IMR-90 (cell line): Measurements from ENCODE around the gene DOK3. TPM values are rescaled to one million over a fixed set of nuclear protein-coding genes. Genes with fewer than 3 reads are reported as not detected.

Experiments
- ATAC-seq: fragments of 200-7000 bp; cut with Tn5 transposase; 2 replicates; pipeline ENCODE4 v1.9.1; 2020; ENCODE audit warnings: low read depth, mild to moderate bottlenecking, moderate library complexity
- BruUV-seq: library from RNA; stranded (reverse); fragments of 400-500 nt; replicated peaks from 2 replicates; lab custom pipeline; 2021; lab: Mats Ljungman, UMichigan
- CTCF ChIA-PET: fragments of 300-600 bp; formaldehyde crosslinking; extraction: SDS; loops from one replicate; lab custom pipeline; 2021; ENCODE audit warnings: antibody characterized with exemption; lab: Yijun Ruan, JAX
- POLR2A ChIA-PET: fragments of 300-600 bp; sonication (Branson Sonifier 250); formaldehyde crosslinking; loops from one replicate; lab custom pipeline; 2022; ENCODE audit warnings: antibody characterized with exemption; ENCODE audit not compliant: unreplicated experiment; lab: Charles Lee
- DNase-seq: peaks from one replicate; pipeline ENCODE4 v3.0.0; 2013
- H2AFZ ChIP-seq: replicated peaks from 2 replicates; pipeline ENCODE3; 2013; ENCODE audit warnings: low read length, mild to moderate bottlenecking; ENCODE audit not compliant: poor library complexity
- H2AK5ac ChIP-seq: 2 replicates; pipeline ENCODE4 v1.6.1; 2013; ENCODE audit warnings: low read depth, low read length, inconsistent platforms
- H2AK9ac ChIP-seq: replicated peaks from 2 replicates; pipeline ENCODE3; 2013; ENCODE audit warnings: mild to moderate bottlenecking, low read depth, low read length, moderate library complexity; ENCODE audit not compliant: poor library complexity
- H2BK120ac ChIP-seq: 2 replicates; pipeline ENCODE4 v1.6.1; 2013; ENCODE audit warnings: low read depth, low read length, inconsistent platforms
- H2BK15ac ChIP-seq: 3 replicates; pipeline ENCODE4 v1.6.1; 2013; ENCODE audit warnings: low read depth, low read length, inconsistent platforms
- H2BK20ac ChIP-seq: 2 replicates; pipeline ENCODE4 v1.6.1; 2013; ENCODE audit warnings: low read depth, mild to moderate bottlenecking, inconsistent platforms, low read length, moderate library complexity
- H2BK5ac ChIP-seq: 2 replicates; pipeline ENCODE4 v1.6.1; 2013; ENCODE audit warnings: mild to moderate bottlenecking, low read depth, low read length, inconsistent platforms; ENCODE audit not compliant: poor library complexity, severe bottlenecking
- H3K14ac ChIP-seq: replicated peaks from 2 replicates; pipeline ENCODE4 v1.6.1; 2013; ENCODE audit warnings: low read depth, low read length, inconsistent platforms
- H3K18ac ChIP-seq: 2 replicates; pipeline ENCODE4 v1.6.1; 2013; ENCODE audit warnings: low read depth, low read length, control low read depth
- H3K23ac ChIP-seq: 2 replicates; pipeline ENCODE4 v1.6.1; 2013; ENCODE audit warnings: low read depth, low read length, inconsistent platforms
- H3K27ac ChIP-seq: 2 replicates; pipeline ENCODE4 v1.5.1; 2013; ENCODE audit warnings: mild to moderate bottlenecking, control low read depth, low read length; ENCODE audit not compliant: insufficient read depth
- H3K27me3 ChIP-seq: 2 replicates; pipeline ENCODE4 v1.6.1; 2013; ENCODE audit warnings: low read length; ENCODE audit not compliant: control insufficient read depth, insufficient read depth
- H3K36me3 ChIP-seq: 2 replicates; pipeline ENCODE4 v1.6.1; 2013; ENCODE audit warnings: low read length, mixed read lengths; ENCODE audit not compliant: control insufficient read depth, insufficient read depth
- H3K4ac ChIP-seq: 2 replicates; pipeline ENCODE4 v1.6.1; 2013; ENCODE audit warnings: low read depth, low read length, inconsistent platforms
- H3K4me1 ChIP-seq: 2 replicates; pipeline ENCODE4 v1.6.1; 2013; ENCODE audit warnings: low read length, mixed read lengths; ENCODE audit not compliant: control insufficient read depth, insufficient read depth
- H3K4me2 ChIP-seq: 2 replicates; pipeline ENCODE4 v1.6.1; 2013; ENCODE audit warnings: low read depth, mild to moderate bottlenecking, control low read depth, low read length, moderate library complexity
- H3K4me3 ChIP-seq: 2 replicates; pipeline ENCODE4 v1.5.1; 2013; ENCODE audit warnings: low read depth, mild to moderate bottlenecking, control low read depth, low read length, moderate library complexity; ENCODE audit not compliant: insufficient read depth
- H3K56ac ChIP-seq: 2 replicates; pipeline ENCODE4 v1.6.1; 2013; ENCODE audit warnings: low read length, inconsistent platforms; ENCODE audit not compliant: insufficient read depth; ENCODE audit errors: extremely low read depth
- H3K79me1 ChIP-seq, 2 experiments: 2 replicates each; pipeline ENCODE4 v1.6.1; 2013; ENCODE audit warnings: low read length in 2 of 2, inconsistent platforms in 1 of 2, low read depth in 1 of 2
- H3K9ac ChIP-seq: 2 replicates; pipeline ENCODE4 v1.6.1; 2013; ENCODE audit warnings: low read depth, low read length, control low read depth
- H3K9me1 ChIP-seq: 2 replicates; pipeline ENCODE4 v1.6.1; 2013; ENCODE audit warnings: low read length, inconsistent platforms; ENCODE audit not compliant: insufficient read depth
- H3K9me3 ChIP-seq: 2 replicates; pipeline ENCODE4 v1.6.1; 2013; ENCODE audit warnings: low read length; ENCODE audit not compliant: control insufficient read depth, insufficient read depth
- H4K20me1 ChIP-seq: 2 replicates; pipeline ENCODE4 v1.6.1; 2013; ENCODE audit warnings: low read length, inconsistent platforms; ENCODE audit not compliant: insufficient read depth
- H4K5ac ChIP-seq: 2 replicates; pipeline ENCODE4 v1.6.1; 2013; ENCODE audit warnings: mild to moderate bottlenecking, low read depth, low read length, control low read depth
- H4K8ac ChIP-seq, 2 experiments: 2 replicates each; pipeline ENCODE4 v1.6.1; 2013; ENCODE audit warnings: low read depth in 2 of 2, low read length in 2 of 2, control low read depth in 1 of 2, inconsistent platforms in 1 of 2
- H4K91ac ChIP-seq: 2 replicates; pipeline ENCODE4 v1.6.1; 2013; ENCODE audit warnings: low read depth, low read length, inconsistent platforms; ENCODE audit not compliant: insufficient read depth
- BHLHE40 ChIP-seq: fragments of 150-350 bp; IDR thresholded peaks from 2 replicates; pipeline ENCODE4 v1.6.1; 2016; ENCODE audit warnings: mild to moderate bottlenecking, low read depth, low read length
- CEBPB ChIP-seq: IDR thresholded peaks from 2 replicates; pipeline ENCODE4 v1.6.1; 2012; ENCODE audit warnings: low read depth, low read length, improper control_type of control experiment
- CHD1 ChIP-seq: IDR thresholded peaks from 2 replicates; pipeline ENCODE4 v1.6.1; 2012; ENCODE audit warnings: low read depth, low read length, improper control_type of control experiment
- CTCF ChIP-seq: conservative IDR thresholded peaks from 2 replicates; pipeline ENCODE4 v1.5.1; 2012; ENCODE audit warnings: mild to moderate bottlenecking, low read depth, low read length, improper control_type of control experiment
- FOS ChIP-seq: fragments of 150-350 bp; IDR thresholded peaks from 2 replicates; pipeline ENCODE4 v1.6.1; 2016; ENCODE audit warnings: low read depth, low read length
- MAFK ChIP-seq: IDR thresholded peaks from 2 replicates; pipeline ENCODE4 v1.6.1; 2012; ENCODE audit warnings: low read depth, low read length, improper control_type of control experiment
- MAZ ChIP-seq: IDR thresholded peaks from 2 replicates; pipeline ENCODE4 v1.6.1; 2012; ENCODE audit warnings: low read depth, mild to moderate bottlenecking, low read length, improper control_type of control experiment, moderate library complexity, borderline replicate concordance
- MXI1 ChIP-seq: IDR thresholded peaks from 2 replicates; pipeline ENCODE4 v1.6.1; 2012; ENCODE audit warnings: low read depth, mild to moderate bottlenecking, low read length, moderate library complexity, borderline replicate concordance
- POLR2A ChIP-seq: IDR thresholded peaks from 2 replicates; pipeline ENCODE4 v1.6.1; 2012; ENCODE audit warnings: mild to moderate bottlenecking, low read depth, low read length
- RFX5 ChIP-seq: IDR thresholded peaks from 2 replicates; pipeline ENCODE4 v1.8.0; 2012; ENCODE audit warnings: low read depth, mild to moderate bottlenecking, low read length, moderate library complexity
- SMC3 ChIP-seq: fragments of 150-350 bp; IDR thresholded peaks from 2 replicates; pipeline ENCODE4 v1.6.1; 2016; ENCODE audit warnings: low read depth, mild to moderate bottlenecking, antibody characterized with exemption, low read length, moderate library complexity
- WGBS, 2 experiments: methylation state at CpG; one replicate each; pipeline versions ENCODE4 v1.1.5 to v1.1.7; 2013; ENCODE audit warnings: missing lambda C conversion rate in 2 of 2; ENCODE audit not compliant: insufficient read length in 1 of 2; ENCODE audit errors: extremely low coverage in 2 of 2; 5-methylcytosine and 5-hydroxymethylcytosine counted together
- dilution Hi-C: fragments of 300-500 bp; cut with HindIII; formaldehyde crosslinking; loops from one replicate; pipeline ENCODE4 v1.14.3; 2018; ENCODE audit warnings: low sequenced_read_pairs; ENCODE audit not compliant: unreplicated experiment
- in situ Hi-C: fragments of 300-500 bp; cut with MboI; formaldehyde crosslinking; loops from 3 replicates; pipeline ENCODE4 v1.14.3; 2019; ENCODE audit warnings: low sequenced_read_pairs, inconsistent platforms, mixed read lengths
- intact Hi-C: fragments of 100-400 bp; cut with micrococcal nuclease; formaldehyde crosslinking; loops from 2 replicates; pipeline ENCODE4 v1.10.0; 2022
- polyA plus RNA-seq, 3 experiments: library from polyadenylated mRNA; depleted of rRNA; stranded (reverse); fragments of >200 nt; gene quantifications; 2 replicates each; pipeline ENCODE4 v1.2.3, GENCODE V29; 2012; ENCODE audit warnings: low replicate concordance in 1 of 3
- total RNA-seq: library from RNA; depleted of rRNA; stranded (reverse); fragments of >200 nt; gene quantifications from 2 replicates; pipeline ENCODE4 v1.2.3, GENCODE V29; 2012

DOK3 gene
- total and polyA plus RNA-seq, 2 of the 4 experiments (the other 2 are of a cell fraction), result 0.54 to 3.9 TPM

- ATAC-seq, result peak; percentile 24
- Histone ChIP-seq H3K4me1 (peaks cover 31% of the 10 kb centered on the region), H4K5ac (peak overlapping the region; percentile 90), H2AFZ (peak overlapping the region; percentile 70), H3K18ac (peak overlapping the region; percentile 87), H2BK120ac (peak overlapping the region; percentile 93), H3K4me2 (peak overlapping the region; percentile 82), H3K27me3 (no peaks in the 10 kb centered on the region), H3K4ac (peak overlapping the region; percentile 100), H2AK5ac (peak overlapping the region; percentile 100), H3K4me3 (peak overlapping the region; percentile 10; the same call in 1 of the 2 replicates), H3K79me1 (peaks cover 29 to 72% of the 10 kb centered on the region in 2 experiments), H2BK20ac (peak overlapping the region; percentile 85), H3K9ac (peak overlapping the region; percentile 100), H4K20me1 (peaks cover 74% of the 10 kb centered on the region), H3K14ac (peak overlapping the region; percentile 99), H3K23ac (peak overlapping the region; percentile 100), H2BK5ac (peak overlapping the region; percentile 100), H2AK9ac (peak overlapping the region; percentile 100), H4K91ac (peak overlapping the region; percentile 99), H3K36me3 (peaks cover 57% of the 10 kb centered on the region), H2BK15ac (peak overlapping the region; percentile 87; the same call in 1 of the 3 replicates), H3K9me3 (no peaks in the 10 kb centered on the region), H3K56ac (peak overlapping the region; percentile 90), H3K9me1 (peaks cover 7% of the 10 kb centered on the region), H3K27ac (peak overlapping the region; percentile 100), H4K8ac (peak overlapping the region; percentile 96 to 97)
- CTCF ChIA-PET, result interaction anchor here (0.9 to 1.6 kb wide), 2 partner anchors 37 to 52 kb away, joined by 4 to 6 read pairs; no protein-coding TSS in a partner anchor
- BruUV-seq, result no TSS peak
- dilution Hi-C loops, result no loop called here
- 0% methylated on average over 3 of the region's 11 CpGs; no CpG with 5 or more reads in 1 of the 2 experiments for WGBS, 2 experiments
- intact Hi-C loops, result no loop called here
- DNase-seq, result peak; percentile 92
- POLR2A ChIA-PET, result interaction anchor here (0.5 to 2.1 kb wide), 9 partner anchors 11 to 941 kb away, joined by 3 to 11 read pairs (median 3); partner anchors contain the start of gene GRK6
- TF ChIP-seq RFX5, result no peak
- no peak for TF ChIP-seq BHLHE40
- peak; percentile 96 for TF ChIP-seq MAZ
- 0 out of 2 replicates have a peak, but pooled peaks have one; percentile 48 for TF ChIP-seq MXI1
- TF ChIP-seq CEBPB, result peak; percentile 74
- TF ChIP-seq FOS, result peak; percentile 89
- no peak for TF ChIP-seq CHD1
- no peak for TF ChIP-seq POLR2A
- TF ChIP-seq MAFK, result no peak
- no peak; the same call in 1 of the 2 replicates for TF ChIP-seq SMC3
- peak; percentile 55 for TF ChIP-seq CTCF
- in situ Hi-C loops, result no loop called here
Observed at GRCh38 chr5:177494346-177495195, 15.1 kb downstream of the DOK3 start.
